Measurements from ENCODE around the gene SLC7A1. TPM values are rescaled to one million over a fixed set of nuclear protein-coding genes. Genes with fewer than 3 reads are reported as not detected.

Gene SLC7A1
- total RNA-seq, 1 donor from 2014 or later: 85.0 TPM

GRCh38 chr13:29476046-29476445 lies 119.4 kb downstream of the SLC7A1 start:
- no peak for DNase-seq
- H3K9me3 Mint-ChIP-seq: no peaks in the 10 kb centered on the region
- H3K27ac Mint-ChIP-seq: no peak overlapping the region
- no peak overlapping the region for H3K4me3 Mint-ChIP-seq
- ChIA-PET CTCF (interaction anchor here (0.8 kb wide), 1 partner anchor 636 kb away, joined by 3 read pairs; no protein-coding TSS in a partner anchor), POLR2A (interaction anchor here (0.6 kb wide), 1 partner anchor 748 kb away, joined by 3 read pairs; no protein-coding TSS in a partner anchor)
- TF ChIP-seq, protein P1, sequence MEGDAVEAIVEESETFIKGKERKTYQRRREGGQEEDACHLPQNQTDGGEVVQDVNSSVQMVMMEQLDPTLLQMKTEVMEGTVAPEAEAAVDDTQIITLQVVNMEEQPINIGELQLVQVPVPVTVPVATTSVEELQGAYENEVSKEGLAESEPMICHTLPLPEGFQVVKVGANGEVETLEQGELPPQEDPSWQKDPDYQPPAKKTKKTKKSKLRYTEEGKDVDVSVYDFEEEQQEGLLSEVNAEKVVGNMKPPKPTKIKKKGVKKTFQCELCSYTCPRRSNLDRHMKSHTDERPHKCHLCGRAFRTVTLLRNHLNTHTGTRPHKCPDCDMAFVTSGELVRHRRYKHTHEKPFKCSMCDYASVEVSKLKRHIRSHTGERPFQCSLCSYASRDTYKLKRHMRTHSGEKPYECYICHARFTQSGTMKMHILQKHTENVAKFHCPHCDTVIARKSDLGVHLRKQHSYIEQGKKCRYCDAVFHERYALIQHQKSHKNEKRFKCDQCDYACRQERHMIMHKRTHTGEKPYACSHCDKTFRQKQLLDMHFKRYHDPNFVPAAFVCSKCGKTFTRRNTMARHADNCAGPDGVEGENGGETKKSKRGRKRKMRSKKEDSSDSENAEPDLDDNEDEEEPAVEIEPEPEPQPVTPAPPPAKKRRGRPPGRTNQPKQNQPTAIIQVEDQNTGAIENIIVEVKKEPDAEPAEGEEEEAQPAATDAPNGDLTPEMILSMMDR (IDR thresholded peaks at IDR 0.05): no peak
- peaks cover 22% of the 10 kb centered on the region for H3K27me3 Mint-ChIP-seq
- intact Hi-C loops (cut with micrococcal nuclease): loop anchor here (10.0 kb wide), 1 partner anchor 1569 kb away; no protein-coding TSS in a partner anchor
- peaks cover 7% of the 10 kb centered on the region for H3K4me1 Mint-ChIP-seq
- ATAC-seq (ENCODE audit: low read depth): no peak
- H3K36me3 Mint-ChIP-seq (ENCODE audit: low read depth): no peaks in the 10 kb centered on the region

DNA sequence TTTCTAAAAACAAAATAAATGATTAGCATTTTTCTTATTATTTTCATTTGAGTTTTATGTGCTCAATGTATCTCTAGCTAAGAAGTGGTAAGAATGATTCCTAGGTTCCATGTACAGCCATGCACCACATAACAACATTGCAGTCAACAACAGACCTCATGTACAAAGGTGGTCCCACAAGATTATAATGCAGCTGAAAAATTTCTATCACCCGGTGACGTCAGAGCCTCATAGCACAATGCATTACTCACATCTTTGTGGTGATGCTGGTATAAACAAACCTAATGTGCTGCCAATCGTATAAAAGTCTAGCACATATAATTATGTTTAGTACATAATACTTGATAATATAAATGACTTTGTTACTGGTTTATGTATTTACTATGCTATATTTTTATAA lies 120.5 kb downstream of the SLC7A1 start:
- Mint-ChIP-seq H3K4me1 (peaks cover 7% of the 10 kb centered on the region), H3K4me3 (no peak overlapping the region), H3K27me3 (peaks cover 18% of the 10 kb centered on the region), H3K9me3 (no peaks in the 10 kb centered on the region), H3K27ac (no peak overlapping the region), H3K36me3 (ENCODE audit: low read depth) (no peaks in the 10 kb centered on the region)
- intact Hi-C loops (cut with micrococcal nuclease): loop anchor here (10.0 kb wide), 1 partner anchor 1570 kb away; no protein-coding TSS in a partner anchor
- TF ChIP-seq, protein P1 (IDR thresholded peaks at IDR 0.05): no peak
- DNase-seq (no peak), ATAC-seq (ENCODE audit: low read depth) (no peak)
- ChIA-PET POLR2A (no interaction called here), CTCF (interaction anchor here (2.7 kb wide), 1 partner anchor 20 kb away, joined by 11 read pairs; no protein-coding TSS in a partner anchor)

- TF ChIP-seq, protein P1 (IDR thresholded peaks at IDR 0.05): no peak
- DNase-seq: no peak
- ChIA-PET CTCF (interaction anchor here (0.7 to 2.7 kb wide), 7 partner anchors 11 to 35 kb away, joined by 3 to 11 read pairs (median 4); no protein-coding TSS in a partner anchor), POLR2A (no interaction called here)
- H3K4me1 Mint-ChIP-seq: peaks cover 7% of the 10 kb centered on the region
- no peaks in the 10 kb centered on the region for H3K9me3 Mint-ChIP-seq
- H3K4me3 Mint-ChIP-seq: no peak overlapping the region
- intact Hi-C loops (cut with micrococcal nuclease): loop anchor here (10.0 kb wide), 1 partner anchor 1572 kb away; no protein-coding TSS in a partner anchor
- ATAC-seq (ENCODE audit: low read depth): no peak
- H3K27ac Mint-ChIP-seq: no peak overlapping the region
- no peaks in the 10 kb centered on the region for H3K36me3 Mint-ChIP-seq (ENCODE audit: low read depth)
- H3K27me3 Mint-ChIP-seq: peaks cover 9% of the 10 kb centered on the region
Measured at GRCh38 chr13:29473166-29473565, 122.3 kb downstream of the SLC7A1 start.

DNA sequence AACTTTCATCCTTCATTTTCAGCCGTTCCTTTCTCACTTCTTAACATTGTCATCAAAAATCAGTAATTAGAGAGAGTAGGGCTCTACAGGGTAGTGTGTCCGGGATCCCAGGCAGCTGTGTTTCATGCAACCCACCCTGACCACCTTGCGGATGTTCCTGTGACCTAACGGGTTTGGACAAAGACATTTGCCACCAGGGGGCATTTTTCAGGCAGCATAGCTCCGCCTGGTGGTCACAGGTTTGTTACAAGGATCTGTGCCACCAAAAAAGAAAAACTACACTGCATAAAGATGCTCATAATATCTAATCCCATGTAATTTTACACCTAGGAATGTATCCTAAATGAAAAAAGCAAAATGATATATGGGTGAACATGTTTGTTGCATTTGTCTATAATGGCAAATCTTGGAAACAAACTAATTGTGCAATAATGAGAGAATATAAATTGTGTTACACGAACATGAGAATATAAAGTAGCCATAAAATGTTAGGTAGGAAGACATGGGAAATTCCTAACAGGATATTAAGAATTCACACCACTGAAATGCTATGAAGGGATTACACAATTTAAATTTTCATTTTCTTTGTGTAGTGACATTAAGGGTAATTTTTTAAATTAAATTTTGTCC lies 123.0 kb downstream of the SLC7A1 start:
- Mint-ChIP-seq H3K36me3 (ENCODE audit: low read depth) (no peaks in the 10 kb centered on the region), H3K4me1 (peaks cover 7% of the 10 kb centered on the region), H3K9me3 (no peaks in the 10 kb centered on the region), H3K27ac (no peak overlapping the region), H3K27me3 (peaks cover 6% of the 10 kb centered on the region), H3K4me3 (peak overlapping the region; percentile 24)
- ChIA-PET CTCF (interaction anchor here (0.5 to 2.7 kb wide), 7 partner anchors 8 to 31 kb away, joined by 3 to 11 read pairs (median 4); no protein-coding TSS in a partner anchor), POLR2A (no interaction called here)
- TF ChIP-seq, protein P1 (IDR thresholded peaks at IDR 0.05): peak; percentile 91
- ATAC-seq (ENCODE audit: low read depth): peak; percentile 72
- intact Hi-C loops (cut with micrococcal nuclease): loop anchor here (1.0 to 10.0 kb wide), 2 partner anchors 24 to 1572 kb away; no protein-coding TSS in a partner anchor
- DNase-seq: no peak

DNA sequence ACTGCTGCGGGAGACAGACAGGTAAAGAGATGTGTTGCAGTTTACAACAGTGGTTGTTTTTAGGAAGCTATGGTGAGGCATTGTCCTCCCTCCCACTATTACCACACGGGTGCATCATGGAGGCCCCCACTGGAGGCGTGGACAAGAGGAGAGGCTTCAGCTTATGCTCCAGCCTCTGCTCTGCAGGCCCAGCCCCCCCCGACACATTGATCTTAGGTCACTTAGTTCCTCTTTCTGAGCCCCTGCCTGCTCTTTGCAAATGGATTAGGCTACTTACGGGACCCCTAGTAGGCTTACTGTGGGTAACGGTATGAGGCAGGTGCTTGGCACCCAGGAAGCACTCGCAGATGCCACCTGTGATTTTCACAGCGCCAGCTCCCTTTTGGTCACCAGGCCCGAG lies 123.9 kb downstream of the SLC7A1 start:
- Mint-ChIP-seq H3K4me3 (no peak overlapping the region), H3K4me1 (peaks cover 7% of the 10 kb centered on the region), H3K36me3 (ENCODE audit: low read depth) (no peaks in the 10 kb centered on the region), H3K27me3 (peaks cover 3% of the 10 kb centered on the region), H3K27ac (no peak overlapping the region), H3K9me3 (no peaks in the 10 kb centered on the region)
- ATAC-seq (ENCODE audit: low read depth): no peak
- DNase-seq: no peak
- TF ChIP-seq, protein P1 (IDR thresholded peaks at IDR 0.05): no peak
- CTCF ChIA-PET: interaction anchor here (0.5 to 1.8 kb wide), 5 partner anchors 15 to 31 kb away, joined by 3 to 8 read pairs (median 3); no protein-coding TSS in a partner anchor
- intact Hi-C loops (cut with micrococcal nuclease): loop anchor here (10.0 kb wide), 1 partner anchor 1573 kb away; no protein-coding TSS in a partner anchor
- POLR2A ChIA-PET: no interaction called here

Measured in activated B cell treated with CpG ODN at 0.5 μM for 24 hours (primary cell).